Panc1 (cell line): Measurements from ENCODE around the gene CD55. TPM values are rescaled to one million over a fixed set of nuclear protein-coding genes. Genes with fewer than 3 reads are reported as not detected.

Experiments
- ATAC-seq: fragments of 200-7000 bp; cut with Tn5 transposase; 2 replicates; pipeline ENCODE4 v1.9.1; 2020; ENCODE audit warnings: mild to moderate bottlenecking, moderate library complexity
- BruUV-seq: library from RNA; stranded (reverse); fragments of 400-500 nt; replicated peaks from 2 replicates; lab custom pipeline; 2021; lab: Mats Ljungman, UMichigan
- CTCF ChIA-PET: fragments of 300-600 bp; sonication (Branson Sonifier 250); formaldehyde crosslinking; loops from one replicate; lab custom pipeline; 2022; ENCODE audit warnings: antibody characterized with exemption; lab: Charles Lee
- POLR2A ChIA-PET: fragments of 300-600 bp; sonication (Branson Sonifier 250); formaldehyde crosslinking; loops from one replicate; lab custom pipeline; 2022; ENCODE audit warnings: antibody characterized with exemption; lab: Charles Lee
- DNase-seq: peaks from one replicate; pipeline ENCODE4 v3.0.0-alpha.2; 2010; ENCODE audit warnings: low read depth, low spot score
- H3K27ac ChIP-seq: 2 replicates; pipeline ENCODE4 v1.5.1; 2011; ENCODE audit warnings: mild to moderate bottlenecking, low read length, inconsistent platforms
- H3K27me3 ChIP-seq: fragments of 200-500 bp; sonication (Bioruptor generic); 2 replicates; pipeline ENCODE4 v1.6.0; 2014; ENCODE audit warnings: low read length, inconsistent platforms; ENCODE audit not compliant: control insufficient read depth, insufficient read depth
- H3K36me3 ChIP-seq: fragments of 200-500 bp; sonication (Bioruptor generic); 2 replicates; pipeline ENCODE4 v1.5.1; 2014; ENCODE audit warnings: inconsistent platforms, mild to moderate bottlenecking, low read length, moderate library complexity; ENCODE audit not compliant: control insufficient read depth, insufficient read depth
- H3K4me1 ChIP-seq: 2 replicates; pipeline ENCODE4 v1.5.1; 2011; ENCODE audit warnings: inconsistent platforms, mild to moderate bottlenecking, low read length, moderate library complexity; ENCODE audit not compliant: control insufficient read depth, insufficient read depth
- H3K4me3 ChIP-seq, 2 experiments: 2 replicates each; pipeline ENCODE4 v1.5.1; 2011 to 2012; ENCODE audit warnings: low read depth in 2 of 2, low read length in 2 of 2, mild to moderate bottlenecking in 2 of 2, inconsistent platforms in 1 of 2, moderate library complexity in 1 of 2
- H3K9me3 ChIP-seq: fragments of 200-500 bp; sonication (Bioruptor generic); 2 replicates; pipeline ENCODE4 v1.5.1; 2014; ENCODE audit warnings: low read depth, mild to moderate bottlenecking, inconsistent platforms, low read length, moderate library complexity; ENCODE audit not compliant: control insufficient read depth, insufficient read depth
- POLR2AphosphoS5 ChIP-seq: IDR thresholded peaks from 2 replicates; pipeline ENCODE4 v1.6.1; 2012; ENCODE audit warnings: mild to moderate bottlenecking, low read depth, low read length, moderate library complexity
- REST ChIP-seq, 2 experiments: IDR thresholded peaks; 2 replicates each; pipeline ENCODE4 v1.6.1; 2011 to 2012; ENCODE audit warnings: low read depth in 2 of 2, control low read depth in 1 of 2, low read length in 1 of 2, mild to moderate bottlenecking in 1 of 2, moderate library complexity in 1 of 2; ENCODE audit not compliant: insufficient read depth in 1 of 2
- SIN3A ChIP-seq: IDR thresholded peaks from 2 replicates; pipeline ENCODE4 v1.6.1; 2012; ENCODE audit warnings: low read depth, mild to moderate bottlenecking, low read length, moderate library complexity, borderline replicate concordance; ENCODE audit not compliant: insufficient read depth
- TCF7L2 ChIP-seq: IDR thresholded peaks from 2 replicates; pipeline ENCODE4 v1.6.1; 2011; ENCODE audit warnings: mild to moderate bottlenecking, low read depth, low read length, inconsistent platforms
- in situ Hi-C: cut with HindIII; loops from 2 replicates; pipeline ENCODE4 v1.10.0; 2016; ENCODE audit warnings: low sequenced_read_pairs, low pct_unique_long_range_greater_than_20kb
- intact Hi-C: fragments of 100-400 bp; cut with micrococcal nuclease; formaldehyde crosslinking; loops from one replicate; pipeline ENCODE4 v1.10.0; 2022; ENCODE audit not compliant: unreplicated experiment
- total RNA-seq: library from RNA; stranded (reverse); gene quantifications from one replicate; pipeline ENCODE4 v1.2.1, GENCODE V29; 2021; ENCODE audit not compliant: unreplicated experiment
- TF ChIP-seq, protein P1 (sequence below): fragments of 450-650 bp; IDR thresholded peaks from 2 replicates; pipeline ENCODE4 v1.5.1; 2017; ENCODE audit warnings: mild to moderate bottlenecking

The CD55 gene
- total RNA-seq, 1 experiment from 2014 or later: 12.1 TPM

DNA sequence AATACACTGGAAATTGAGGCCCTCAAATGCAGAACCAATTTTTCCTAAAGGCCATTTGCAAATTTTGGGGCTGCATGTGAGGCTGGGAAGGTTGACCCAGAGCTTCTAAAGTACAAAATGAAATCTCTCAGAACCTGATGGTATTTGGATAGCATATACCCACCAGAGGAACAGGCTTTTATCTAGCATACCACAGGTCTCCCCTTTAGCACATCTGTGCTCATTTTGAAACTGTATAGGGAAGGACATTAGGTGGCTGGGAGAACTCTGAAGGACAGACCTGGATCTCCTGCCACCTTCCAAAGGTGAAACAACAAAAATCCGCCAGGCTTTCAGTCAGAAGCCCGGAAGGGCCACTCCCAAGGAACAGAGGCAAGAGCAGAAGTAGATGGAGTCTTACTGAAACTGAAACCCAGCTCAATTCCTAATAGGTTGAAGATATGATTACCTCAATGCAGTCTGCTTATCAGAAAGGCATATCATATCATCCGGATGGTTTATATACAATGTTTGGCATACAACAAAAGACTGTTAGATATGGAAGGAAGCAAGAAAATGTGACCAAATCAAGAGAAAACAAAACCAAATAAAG, 11.6 kb downstream of the CD55 start:
- no peak for ATAC-seq
- H3K27me3 ChIP-seq: no peaks in the 10 kb centered on the region
- BruUV-seq: no TSS peak
- H3K36me3 ChIP-seq: no peaks in the 10 kb centered on the region
- in situ Hi-C loops (no loop called here), intact Hi-C loops (no loop called here)
- DNase-seq: no peak
- TF ChIP-seq SIN3A (no peak), POLR2AphosphoS5 (no peak), REST (IDR thresholded peaks at IDR 0.05; ENCODE audit: insufficient read depth in 1 of 2, low read depth in 2 of 2, low read length in 1 of 2) (no peak), TCF7L2 (no peak)
- TF ChIP-seq, protein P1, sequence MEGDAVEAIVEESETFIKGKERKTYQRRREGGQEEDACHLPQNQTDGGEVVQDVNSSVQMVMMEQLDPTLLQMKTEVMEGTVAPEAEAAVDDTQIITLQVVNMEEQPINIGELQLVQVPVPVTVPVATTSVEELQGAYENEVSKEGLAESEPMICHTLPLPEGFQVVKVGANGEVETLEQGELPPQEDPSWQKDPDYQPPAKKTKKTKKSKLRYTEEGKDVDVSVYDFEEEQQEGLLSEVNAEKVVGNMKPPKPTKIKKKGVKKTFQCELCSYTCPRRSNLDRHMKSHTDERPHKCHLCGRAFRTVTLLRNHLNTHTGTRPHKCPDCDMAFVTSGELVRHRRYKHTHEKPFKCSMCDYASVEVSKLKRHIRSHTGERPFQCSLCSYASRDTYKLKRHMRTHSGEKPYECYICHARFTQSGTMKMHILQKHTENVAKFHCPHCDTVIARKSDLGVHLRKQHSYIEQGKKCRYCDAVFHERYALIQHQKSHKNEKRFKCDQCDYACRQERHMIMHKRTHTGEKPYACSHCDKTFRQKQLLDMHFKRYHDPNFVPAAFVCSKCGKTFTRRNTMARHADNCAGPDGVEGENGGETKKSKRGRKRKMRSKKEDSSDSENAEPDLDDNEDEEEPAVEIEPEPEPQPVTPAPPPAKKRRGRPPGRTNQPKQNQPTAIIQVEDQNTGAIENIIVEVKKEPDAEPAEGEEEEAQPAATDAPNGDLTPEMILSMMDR: no peak
- peaks cover 8% of the 10 kb centered on the region; the same call in 1 of the 2 replicates for H3K9me3 ChIP-seq
- CTCF ChIA-PET: no interaction called here
- POLR2A ChIA-PET: no interaction called here
- H3K27ac ChIP-seq: no peak overlapping the region
- no peak overlapping the region for H3K4me3 ChIP-seq
- no peaks in the 10 kb centered on the region for H3K4me1 ChIP-seq

- POLR2A ChIA-PET: no interaction called here
Measured at GRCh38 chr1:207333620-207334019, 12.1 kb downstream of the CD55 start.

More at GRCh38 chr1:207333620-207334019, 12.1 kb downstream of the CD55 start:
- Histone ChIP-seq H3K4me1 (no peaks in the 10 kb centered on the region), H3K27me3 (no peaks in the 10 kb centered on the region), H3K9me3 (peaks cover 8% of the 10 kb centered on the region; the same call in 1 of the 2 replicates), H3K36me3 (no peaks in the 10 kb centered on the region), H3K4me3 (no peak overlapping the region), H3K27ac (no peak overlapping the region)
- BruUV-seq: no TSS peak
- DNase-seq (no peak), ATAC-seq (no peak)
- TF ChIP-seq, protein P1: no peak
- TF ChIP-seq SIN3A: no peak
- no peak for TF ChIP-seq TCF7L2
- TF ChIP-seq POLR2AphosphoS5: no peak
- TF ChIP-seq REST (IDR thresholded peaks at IDR 0.05; ENCODE audit: insufficient read depth in 1 of 2, low read depth in 2 of 2, low read length in 1 of 2): no peak
- in situ Hi-C loops (no loop called here), intact Hi-C loops (no loop called here)
- CTCF ChIA-PET: no interaction called here
